HEK293 (cell line): ENCODE measurements around the gene ZNF217.

ENCODE experiments used
- CTCF ChIA-PET: fragments of 350-600 bp; formaldehyde crosslinking; extraction: SDS; loops from one replicate; lab custom pipeline; 2021; ENCODE audit warnings: antibody characterized with exemption; lab: Yijun Ruan, JAX
- POLR2A ChIA-PET: fragments of 300-600 bp; formaldehyde crosslinking; extraction: SDS; loops from one replicate; lab custom pipeline; 2020; ENCODE audit warnings: antibody characterized with exemption, inconsistent platforms; lab: Yijun Ruan, JAX
- H3K27ac ChIP-seq: fragments of 200-500 bp; sonication (Bioruptor generic); 2 replicates; pipeline ENCODE4 v1.5.1; 2014; ENCODE audit warnings: low read depth, low read length, control low read depth, inconsistent platforms; ENCODE audit errors: extremely low read depth
- H3K36me3 ChIP-seq, 2 experiments: fragments of 200-500 bp in 1 of 2; sonication (Bioruptor generic) in 1 of 2; 1 replicate in 1 of 2; 2 replicates in 1 of 2; pipeline ENCODE4 v1.5.1; 2014 to 2017; ENCODE audit warnings: inconsistent platforms in 2 of 2, low read length in 2 of 2; ENCODE audit not compliant: control insufficient read depth in 2 of 2, insufficient read depth in 1 of 2
- H3K4me1 ChIP-seq: fragments of 200-500 bp; sonication (Bioruptor generic); 2 replicates; pipeline ENCODE4 v1.5.1; 2014; ENCODE audit warnings: mild to moderate bottlenecking, low read length, inconsistent platforms; ENCODE audit not compliant: control insufficient read depth, insufficient read depth
- H3K4me3 ChIP-seq: 2 replicates; pipeline ENCODE4 v1.5.1; 2011; ENCODE audit warnings: low read depth, mild to moderate bottlenecking, control low read depth, low read length, moderate library complexity
- H3K9me3 ChIP-seq: fragments of 200-500 bp; sonication (Bioruptor generic); 2 replicates; pipeline ENCODE4 v1.5.1; 2014; ENCODE audit warnings: low read depth, low read length, inconsistent platforms; ENCODE audit not compliant: control insufficient read depth, insufficient read depth
- GLI2 ChIP-seq: fragments of 450-650 bp; formaldehyde crosslinking; IDR thresholded peaks from 2 replicates; pipeline ENCODE4; 2017; ENCODE audit warnings: missing biosample characterization, missing genetic modification characterization, low read depth, borderline replicate concordance
- HOXD13 ChIP-seq: sonication (generic); formaldehyde crosslinking; IDR thresholded peaks from 2 replicates; pipeline ENCODE4 v1.8.0; 2022; ENCODE audit warnings: missing genetic modification reagents, borderline replicate concordance
- MEIS1 ChIP-seq: sonication (generic); formaldehyde crosslinking; IDR thresholded peaks from 2 replicates; pipeline ENCODE4 v1.8.1; 2022; ENCODE audit warnings: missing genetic modification reagents, mild to moderate bottlenecking, borderline replicate concordance
- OVOL3 ChIP-seq: fragments of 450-650 bp; formaldehyde crosslinking; IDR thresholded peaks from 2 replicates; pipeline ENCODE4 v1.5.1; 2016; ENCODE audit warnings: missing biosample characterization, missing genetic modification characterization
- PBX3 ChIP-seq: sonication (generic); formaldehyde crosslinking; IDR thresholded peaks from 2 replicates; pipeline ENCODE4 v1.8.1; 2022; ENCODE audit warnings: mild to moderate bottlenecking, moderate library complexity, missing genetic modification reagents
- PRDM1 ChIP-seq: fragments of 450-650 bp; formaldehyde crosslinking; IDR thresholded peaks from 2 replicates; pipeline ENCODE4; 2016; ENCODE audit warnings: missing biosample characterization, missing genetic modification characterization
- SP7 ChIP-seq: fragments of 450-650 bp; formaldehyde crosslinking; IDR thresholded peaks from 2 replicates; pipeline ENCODE4 v1.5.1; 2016; ENCODE audit warnings: missing biosample characterization, missing genetic modification characterization
- TCF7L2 ChIP-seq: IDR thresholded peaks from 2 replicates; pipeline ENCODE4 v1.6.1; 2011; ENCODE audit warnings: low read depth, mild to moderate bottlenecking, inconsistent platforms, low read length, moderate library complexity, borderline replicate concordance
- TSHZ1 ChIP-seq: fragments of 450-650 bp; formaldehyde crosslinking; IDR thresholded peaks from 2 replicates; pipeline ENCODE4 v1.5.1; 2016; ENCODE audit warnings: missing biosample characterization, missing genetic modification characterization, borderline replicate concordance
- YY2 ChIP-seq: fragments of 450-650 bp; formaldehyde crosslinking; IDR thresholded peaks from 2 replicates; pipeline ENCODE4 v1.5.1; 2016; ENCODE audit warnings: missing biosample characterization, missing genetic modification characterization
- ZIC2 ChIP-seq: fragments of 450-650 bp; formaldehyde crosslinking; IDR thresholded peaks from 2 replicates; pipeline ENCODE4 v1.5.1; 2016; ENCODE audit warnings: missing biosample characterization, missing genetic modification characterization
- ZNF10 ChIP-seq: fragments of 450-650 bp; formaldehyde crosslinking; IDR thresholded peaks from 2 replicates; pipeline ENCODE4 v1.5.1; 2017; ENCODE audit warnings: missing biosample characterization, missing genetic modification characterization
- ZNF112 ChIP-seq: fragments of 450-650 bp; formaldehyde crosslinking; IDR thresholded peaks from 2 replicates; pipeline ENCODE4 v1.5.0; 2017; ENCODE audit warnings: missing biosample characterization, missing genetic modification characterization
- ZNF140 ChIP-seq: fragments of 450-650 bp; formaldehyde crosslinking; IDR thresholded peaks from 2 replicates; pipeline ENCODE4 v1.5.1; 2016; ENCODE audit warnings: missing biosample characterization, missing genetic modification characterization
- ZNF211 ChIP-seq: fragments of 450-650 bp; formaldehyde crosslinking; IDR thresholded peaks from 2 replicates; pipeline ENCODE4 v1.5.1; 2016; ENCODE audit warnings: low read depth, missing biosample characterization, missing genetic modification characterization
- ZNF214 ChIP-seq: fragments of 450-650 bp; formaldehyde crosslinking; IDR thresholded peaks from 2 replicates; pipeline ENCODE4 v1.5.1; 2017; ENCODE audit warnings: missing biosample characterization, mild to moderate bottlenecking, missing genetic modification characterization, borderline replicate concordance
- ZNF292 ChIP-seq: fragments of 450-650 bp; formaldehyde crosslinking; IDR thresholded peaks from 2 replicates; pipeline ENCODE4 v1.5.1; 2016; ENCODE audit warnings: low read depth, missing biosample characterization, missing genetic modification characterization, borderline replicate concordance
- ZNF335 ChIP-seq: fragments of 450-650 bp; formaldehyde crosslinking; conservative IDR thresholded peaks from 2 replicates; pipeline ENCODE4 v1.5.1; 2016; ENCODE audit warnings: missing biosample characterization, missing genetic modification characterization
- ZNF362 ChIP-seq: fragments of 450-650 bp; formaldehyde crosslinking; IDR thresholded peaks from 2 replicates; pipeline ENCODE4 v1.5.1; 2016; ENCODE audit warnings: missing biosample characterization, missing genetic modification characterization
- ZNF433 ChIP-seq: fragments of 450-650 bp; formaldehyde crosslinking; IDR thresholded peaks from 2 replicates; pipeline ENCODE4 v1.5.1; 2016; ENCODE audit warnings: missing biosample characterization, missing genetic modification characterization, low read depth
- ZNF488 ChIP-seq: fragments of 450-650 bp; formaldehyde crosslinking; IDR thresholded peaks from 2 replicates; pipeline ENCODE4 v1.5.1; 2016; ENCODE audit warnings: missing biosample characterization, missing genetic modification characterization
- ZNF513 ChIP-seq: fragments of 450-650 bp; IDR thresholded peaks from 2 replicates; pipeline ENCODE4 v1.5.1; 2018; ENCODE audit warnings: missing biosample characterization, missing genetic modification characterization
- ZNF580 ChIP-seq: fragments of 450-650 bp; formaldehyde crosslinking; IDR thresholded peaks from 2 replicates; pipeline ENCODE4 v1.5.1; 2016; ENCODE audit warnings: missing biosample characterization, missing genetic modification characterization
- ZNF596 ChIP-seq: fragments of 450-650 bp; IDR thresholded peaks from 2 replicates; pipeline ENCODE4 v1.5.0; 2018; ENCODE audit warnings: missing biosample characterization, mild to moderate bottlenecking, missing genetic modification characterization, moderate library complexity
- ZNF610 ChIP-seq: fragments of 450-650 bp; formaldehyde crosslinking; IDR thresholded peaks from 2 replicates; pipeline ENCODE4 v1.5.1; 2016; ENCODE audit warnings: missing biosample characterization, missing genetic modification characterization, borderline replicate concordance
- ZNF645 ChIP-seq: fragments of 450-650 bp; formaldehyde crosslinking; IDR thresholded peaks from 2 replicates; pipeline ENCODE4; 2016; ENCODE audit warnings: missing biosample characterization, missing genetic modification characterization
- ZNF701 ChIP-seq: fragments of 450-650 bp; formaldehyde crosslinking; IDR thresholded peaks from 2 replicates; pipeline ENCODE4 v1.5.1; 2016; ENCODE audit warnings: missing biosample characterization, missing genetic modification characterization
- ZNF747 ChIP-seq: fragments of 450-650 bp; formaldehyde crosslinking; IDR thresholded peaks from 2 replicates; pipeline ENCODE4 v1.5.1; 2016; ENCODE audit warnings: missing biosample characterization, missing genetic modification characterization
- ZNF776 ChIP-seq: fragments of 450-650 bp; formaldehyde crosslinking; IDR thresholded peaks from 2 replicates; pipeline ENCODE4 v1.5.0; 2017; ENCODE audit warnings: missing biosample characterization, missing genetic modification characterization, borderline replicate concordance
- ZNF785 ChIP-seq: fragments of 450-650 bp; formaldehyde crosslinking; IDR thresholded peaks from 2 replicates; pipeline ENCODE4 v1.5.1; 2016; ENCODE audit warnings: missing biosample characterization, missing genetic modification characterization

Gene ZNF217

GRCh38 chr20:53595018-53595378 is 1.4 kb upstream of the ZNF217 start:
- Histone ChIP-seq H3K36me3 (no peaks in the 10 kb centered on the region), H3K4me1 (peaks cover 18% of the 10 kb centered on the region), H3K27ac (peak overlapping the region; percentile 61; the same call in 1 of the 2 replicates), H3K9me3 (no peaks in the 10 kb centered on the region), H3K4me3 (peak overlapping the region; percentile 68)
- ChIA-PET CTCF (interaction anchor here (0.7 kb wide), 1 partner anchor 16 kb away, joined by 4 read pairs; no protein-coding TSS in a partner anchor), POLR2A (interaction anchor here (0.8 to 1.5 kb wide), 2 partner anchors 15 to 28 kb away, joined by 9 to 10 read pairs; no protein-coding TSS in a partner anchor)
- TF ChIP-seq ZIC2 (tag by site-specific recombination) (no peak), ZNF112 (tag by site-specific recombination) (no peak), GLI2 (tag by site-specific recombination) (no peak), ZNF701 (tag by site-specific recombination) (no peak), ZNF513 (no peak), ZNF747 (tag by site-specific recombination) (no peak), ZNF362 (tag by site-specific recombination) (peak; percentile 65; the same call in 1 of the 2 replicates), SP7 (tag by site-specific recombination) (0 out of 2 replicates have a peak, but pooled peaks have one; percentile 33), HOXD13 (CRISPR knock-in tag) (no peak), OVOL3 (tag by site-specific recombination) (no peak), ZNF335 (peak; percentile 11; the same call in 1 of the 2 replicates), ZNF785 (tag by site-specific recombination) (no peak), ZNF580 (tag by site-specific recombination) (no peak), PRDM1 (tag by site-specific recombination) (no peak), ZNF214 (tag by site-specific recombination) (no peak), ZNF292 (no peak), TCF7L2 (no peak), PBX3 (CRISPR knock-in tag) (no peak), ZNF645 (no peak), ZNF776 (tag by site-specific recombination) (no peak), ZNF211 (tag by site-specific recombination) (no peak), YY2 (tag by site-specific recombination) (no peak), ZNF610 (tag by site-specific recombination) (no peak), TSHZ1 (no peak), ZNF10 (tag by site-specific recombination) (no peak), ZNF140 (tag by site-specific recombination) (no peak), MEIS1 (CRISPR knock-in tag) (no peak), ZNF596 (tag by site-specific recombination) (no peak), ZNF488 (tag by site-specific recombination) (no peak), ZNF433 (no peak)
